ENCODE measurements around the gene SLC47A1.

SLC47A1 gene

DNA sequence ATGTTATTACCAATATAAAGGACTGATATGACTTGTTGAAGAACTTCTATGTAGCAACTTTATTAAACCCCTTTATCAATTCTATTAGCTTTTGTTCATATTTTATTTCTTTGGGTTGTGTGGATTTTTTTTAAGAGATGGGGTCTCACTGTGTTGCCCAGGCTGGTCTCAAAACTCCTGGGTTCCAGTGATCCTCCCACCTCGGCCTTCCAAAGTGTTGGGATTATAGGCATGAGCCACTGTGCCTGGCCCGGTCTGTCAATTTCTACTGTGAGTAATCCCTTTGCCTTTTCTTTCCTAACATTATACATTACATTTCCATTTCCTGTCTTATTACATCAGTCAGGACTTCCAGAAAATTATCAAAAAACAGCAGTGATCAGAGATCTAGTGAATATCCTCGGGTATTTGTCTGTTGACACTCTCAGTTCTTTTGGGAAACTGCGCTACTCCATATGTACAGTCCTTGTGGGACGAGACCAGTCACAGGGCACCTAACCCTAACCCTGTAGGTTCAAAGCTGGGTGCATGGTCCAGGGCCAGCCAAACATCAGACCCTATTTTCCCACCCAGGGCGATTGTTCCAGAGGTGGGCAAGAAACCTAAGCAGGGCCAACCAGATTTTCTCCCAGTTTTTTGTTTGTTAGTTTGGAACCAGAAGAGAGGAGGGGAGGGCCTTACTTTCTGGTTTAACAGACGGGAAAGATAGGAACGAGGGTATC, 1.7 kb upstream of the SLC47A1 start:
- Histone ChIP-seq H3K9me3 (ENCODE audit: control insufficient read depth, insufficient read depth, low read depth, low read length) (no peaks in the 10 kb centered on the region), H3K27ac (ENCODE audit: low read depth, low read length) (no peak overlapping the region), H3K4me1 (ENCODE audit: control insufficient read depth, insufficient read depth, low read length) (peaks cover 9% of the 10 kb centered on the region), H3K9ac (ENCODE audit: low read length) (no peak overlapping the region), H3K27me3 (ENCODE audit: control insufficient read depth, insufficient read depth, low read length) (peaks cover 38% of the 10 kb centered on the region), H3K4me3 (ENCODE audit: low read depth, low read length) (no peak overlapping the region), H3K36me3 (ENCODE audit: control insufficient read depth, insufficient read depth, low read length) (no peaks in the 10 kb centered on the region)

DNA sequence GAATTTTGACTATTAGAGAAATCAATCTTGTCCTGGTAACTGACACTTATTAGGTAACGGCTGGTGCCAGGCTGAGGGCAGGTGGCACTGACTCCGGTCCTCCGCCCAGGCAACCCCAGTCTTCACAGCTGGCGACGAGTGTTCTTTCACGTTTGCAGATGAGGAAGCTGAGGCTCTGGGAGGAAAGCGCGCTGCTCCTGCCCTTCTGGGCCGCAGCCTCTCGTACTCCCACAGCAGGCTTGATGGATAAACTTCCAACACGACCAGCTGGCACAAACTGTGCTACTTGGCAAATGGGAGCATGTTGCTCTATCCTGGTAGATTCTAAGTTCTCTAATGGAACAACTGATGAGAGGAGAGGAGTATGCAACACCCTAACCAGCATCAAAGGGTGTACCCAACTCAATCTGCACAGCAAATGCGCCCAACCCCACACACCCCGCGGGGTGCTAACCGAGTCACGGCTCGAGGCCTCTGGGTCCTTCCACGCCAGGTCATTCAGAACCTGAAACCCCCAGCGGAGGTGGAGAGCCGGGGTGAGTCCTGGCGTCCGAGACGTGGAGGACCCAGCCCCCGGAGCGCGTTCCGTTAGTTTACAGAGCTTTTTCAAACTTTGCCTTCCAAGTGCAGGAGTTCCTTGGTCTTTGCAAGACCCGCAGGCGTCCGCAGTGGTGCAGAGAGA, 477 bp upstream of the SLC47A1 start:
- peaks cover 38% of the 10 kb centered on the region for H3K27me3 ChIP-seq (ENCODE audit: control insufficient read depth, insufficient read depth, low read length)
- no peak overlapping the region for H3K27ac ChIP-seq (ENCODE audit: low read depth, low read length)
- H3K4me1 ChIP-seq (ENCODE audit: control insufficient read depth, insufficient read depth, low read length) = peaks cover 15% of the 10 kb centered on the region
- no peaks in the 10 kb centered on the region for H3K9me3 ChIP-seq (ENCODE audit: control insufficient read depth, insufficient read depth, low read depth, low read length)
- H3K36me3 ChIP-seq (ENCODE audit: control insufficient read depth, insufficient read depth, low read length) = no peaks in the 10 kb centered on the region
- no peak overlapping the region for H3K9ac ChIP-seq (ENCODE audit: low read length)
- peak overlapping the region; percentile 76 for H3K4me3 ChIP-seq (ENCODE audit: low read depth, low read length)

DNA sequence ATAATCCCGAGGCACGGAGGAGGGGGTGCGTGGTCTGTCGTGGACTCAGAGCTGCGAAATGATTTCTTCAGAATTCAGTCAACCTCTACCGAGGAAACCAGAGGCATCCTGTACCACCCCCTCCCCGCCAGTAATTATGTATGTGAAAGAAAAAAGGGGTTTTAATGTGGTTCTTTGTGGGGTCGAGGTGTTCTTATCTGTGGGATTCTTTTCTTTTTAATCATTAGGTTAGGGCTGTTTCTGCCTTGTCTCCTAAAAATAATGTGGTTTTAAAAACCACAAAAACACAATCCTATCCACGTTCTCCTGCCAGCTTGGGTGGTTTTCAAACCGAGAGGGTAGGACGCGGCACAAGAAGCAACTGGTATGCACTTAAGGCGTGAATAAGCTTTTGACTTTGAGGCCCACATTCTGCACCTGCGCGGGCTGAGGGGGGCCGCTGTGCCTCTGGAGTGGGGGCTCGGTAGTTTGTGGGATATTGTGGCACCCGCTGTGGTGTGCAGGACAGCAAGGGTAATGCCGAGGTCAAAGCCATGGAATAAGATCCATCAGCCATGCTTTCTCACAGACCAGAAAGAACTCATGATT, 1.0 kb downstream of the SLC47A1 start:
- Histone ChIP-seq H3K27me3 (ENCODE audit: control insufficient read depth, insufficient read depth, low read length) (peaks cover 38% of the 10 kb centered on the region), H3K4me3 (ENCODE audit: low read depth, low read length) (peak overlapping the region; percentile 76), H3K4me1 (ENCODE audit: control insufficient read depth, insufficient read depth, low read length) (peaks cover 21% of the 10 kb centered on the region), H3K36me3 (ENCODE audit: control insufficient read depth, insufficient read depth, low read length) (no peaks in the 10 kb centered on the region), H3K9me3 (ENCODE audit: control insufficient read depth, insufficient read depth, low read depth, low read length) (no peaks in the 10 kb centered on the region), H3K9ac (ENCODE audit: low read length) (no peak overlapping the region), H3K27ac (ENCODE audit: low read depth, low read length) (no peak overlapping the region)

DNA sequence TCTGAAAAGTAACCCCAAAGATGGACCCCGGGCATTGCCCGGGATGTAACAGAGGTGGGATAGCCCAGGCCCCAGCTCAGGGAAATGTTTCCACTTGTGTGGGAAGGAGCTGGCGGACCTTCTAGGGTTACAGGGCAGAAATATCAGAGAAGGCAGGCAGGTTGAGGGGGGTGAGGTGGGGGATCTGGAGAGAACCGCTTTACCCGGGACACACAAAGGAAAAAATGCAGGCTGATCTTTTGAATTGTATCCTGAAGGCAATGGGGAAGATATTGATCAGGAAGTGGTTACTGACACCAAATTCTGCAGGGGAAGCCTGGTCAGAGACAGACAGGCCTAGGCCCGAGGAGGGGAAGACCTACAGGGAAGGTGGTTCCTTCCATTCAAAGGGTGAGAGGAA, 3.5 kb downstream of the SLC47A1 start:
- no peak overlapping the region for H3K27ac ChIP-seq (ENCODE audit: low read depth, low read length)
- no peak overlapping the region for H3K9ac ChIP-seq (ENCODE audit: low read length)
- peaks cover 21% of the 10 kb centered on the region for H3K4me1 ChIP-seq (ENCODE audit: control insufficient read depth, insufficient read depth, low read length)
- no peaks in the 10 kb centered on the region for H3K9me3 ChIP-seq (ENCODE audit: control insufficient read depth, insufficient read depth, low read depth, low read length)
- H3K4me3 ChIP-seq (ENCODE audit: low read depth, low read length) = no peak overlapping the region
- no peaks in the 10 kb centered on the region for H3K36me3 ChIP-seq (ENCODE audit: control insufficient read depth, insufficient read depth, low read length)
- H3K27me3 ChIP-seq (ENCODE audit: control insufficient read depth, insufficient read depth, low read length) = peaks cover 32% of the 10 kb centered on the region

DNA sequence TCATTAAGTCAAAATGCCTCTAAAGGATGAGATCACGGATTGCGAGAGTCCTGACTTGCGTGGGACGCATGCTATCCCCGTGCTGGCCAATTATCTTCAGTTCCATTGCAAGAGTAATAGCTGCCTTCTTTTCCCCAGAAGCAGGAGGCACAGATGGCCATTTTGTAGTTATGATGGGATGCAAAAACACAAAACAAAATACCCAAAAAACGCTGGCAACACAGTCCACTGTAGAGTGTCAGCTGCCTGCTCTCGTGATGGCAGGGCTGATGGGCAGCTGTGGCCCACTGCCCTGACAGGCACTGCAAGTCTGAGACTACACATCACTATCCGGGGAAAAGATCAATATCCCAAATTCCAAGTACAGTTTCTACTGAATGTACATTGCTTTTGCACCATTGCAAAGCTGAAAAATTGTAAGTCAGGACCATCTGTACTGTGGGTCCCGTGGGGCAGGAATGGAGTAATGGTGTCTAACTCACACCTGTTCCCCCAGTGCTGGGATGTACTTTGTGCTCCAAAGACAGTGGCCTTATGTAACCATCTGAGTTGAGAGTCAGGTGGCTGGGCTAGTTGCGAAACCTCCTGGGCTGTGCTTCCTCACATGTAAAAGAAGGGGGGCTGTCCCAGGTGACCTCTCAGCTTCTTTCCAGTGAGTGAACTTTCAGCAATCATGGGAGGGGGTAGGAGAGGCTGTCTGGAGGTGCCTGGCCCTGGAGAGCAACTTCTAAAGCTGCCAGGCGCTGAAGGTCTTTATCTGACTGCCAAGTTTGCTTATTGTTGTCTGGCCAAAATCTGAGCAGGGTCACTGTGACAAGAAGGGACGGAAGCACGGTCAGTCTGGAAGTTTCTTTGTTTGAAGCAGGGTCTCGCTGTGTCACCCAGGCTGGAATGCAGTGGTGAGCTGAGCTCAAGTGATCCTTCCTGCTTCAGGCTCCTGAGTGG, 4.7 kb downstream of the SLC47A1 start:
- no peaks in the 10 kb centered on the region for H3K36me3 ChIP-seq (ENCODE audit: control insufficient read depth, insufficient read depth, low read length)
- H3K9ac ChIP-seq (ENCODE audit: low read length) = no peak overlapping the region
- no peak overlapping the region for H3K27ac ChIP-seq (ENCODE audit: low read depth, low read length)
- peaks cover 19% of the 10 kb centered on the region for H3K27me3 ChIP-seq (ENCODE audit: control insufficient read depth, insufficient read depth, low read length)
- H3K4me1 ChIP-seq (ENCODE audit: control insufficient read depth, insufficient read depth, low read length) = peaks cover 21% of the 10 kb centered on the region
- no peaks in the 10 kb centered on the region for H3K9me3 ChIP-seq (ENCODE audit: control insufficient read depth, insufficient read depth, low read depth, low read length)
- H3K4me3 ChIP-seq (ENCODE audit: low read depth, low read length) = no peak overlapping the region

DNA sequence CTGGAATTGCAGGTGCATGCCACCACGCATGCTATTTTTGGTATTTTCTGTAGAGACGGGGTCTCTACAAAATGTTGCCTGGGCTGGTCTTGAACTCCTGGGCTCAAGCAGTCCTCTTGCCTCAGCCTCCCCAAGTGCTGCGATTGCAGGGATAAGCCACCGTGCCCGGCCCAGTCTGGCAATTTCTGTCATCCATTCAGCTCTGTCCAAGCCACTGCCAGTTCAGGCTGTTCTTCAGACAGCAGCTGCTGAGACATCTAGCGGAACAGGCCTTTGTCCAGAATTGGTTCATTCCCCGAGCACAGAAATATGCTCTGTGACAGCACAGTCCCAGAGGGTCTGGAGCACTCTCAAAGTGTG, 5.4 kb downstream of the SLC47A1 start:
- Histone ChIP-seq H3K9me3 (ENCODE audit: control insufficient read depth, insufficient read depth, low read depth, low read length) (no peaks in the 10 kb centered on the region), H3K4me3 (ENCODE audit: low read depth, low read length) (no peak overlapping the region), H3K9ac (ENCODE audit: low read length) (no peak overlapping the region), H3K27ac (ENCODE audit: low read depth, low read length) (no peak overlapping the region), H3K27me3 (ENCODE audit: control insufficient read depth, insufficient read depth, low read length) (peaks cover 13% of the 10 kb centered on the region), H3K36me3 (ENCODE audit: control insufficient read depth, insufficient read depth, low read length) (no peaks in the 10 kb centered on the region), H3K4me1 (ENCODE audit: control insufficient read depth, insufficient read depth, low read length) (peaks cover 21% of the 10 kb centered on the region)

DNA sequence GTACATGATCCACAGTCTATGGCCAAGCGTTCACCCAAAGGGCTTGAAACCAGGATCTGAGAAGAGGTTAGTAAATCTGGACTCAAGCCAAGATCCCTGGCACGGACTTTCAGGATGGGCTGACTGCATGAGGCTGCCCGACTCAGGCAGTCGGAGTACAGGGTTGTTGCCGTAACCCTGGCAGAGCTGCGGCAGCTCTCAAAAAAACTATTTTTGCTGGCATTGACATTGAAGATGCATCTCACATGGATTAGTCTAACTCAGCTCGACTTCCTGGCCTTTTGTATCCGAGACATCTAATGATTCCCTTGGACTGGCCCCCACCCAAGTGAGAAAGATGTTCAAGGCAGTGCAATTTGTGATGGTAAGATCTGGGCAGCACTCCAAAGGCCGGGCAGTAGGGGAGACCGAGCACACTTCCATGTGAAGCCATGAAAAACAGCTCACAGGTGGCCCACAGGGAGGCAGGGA, 6.2 kb downstream of the SLC47A1 start:
- no peak overlapping the region for H3K27ac ChIP-seq (ENCODE audit: low read depth, low read length)
- H3K27me3 ChIP-seq (ENCODE audit: control insufficient read depth, insufficient read depth, low read length) = peaks cover 4% of the 10 kb centered on the region
- H3K9ac ChIP-seq (ENCODE audit: low read length) = no peak overlapping the region
- no peaks in the 10 kb centered on the region for H3K9me3 ChIP-seq (ENCODE audit: control insufficient read depth, insufficient read depth, low read depth, low read length)
- H3K4me3 ChIP-seq (ENCODE audit: low read depth, low read length) = no peak overlapping the region
- H3K36me3 ChIP-seq (ENCODE audit: control insufficient read depth, insufficient read depth, low read length) = no peaks in the 10 kb centered on the region
- peaks cover 16% of the 10 kb centered on the region for H3K4me1 ChIP-seq (ENCODE audit: control insufficient read depth, insufficient read depth, low read length)

DNA sequence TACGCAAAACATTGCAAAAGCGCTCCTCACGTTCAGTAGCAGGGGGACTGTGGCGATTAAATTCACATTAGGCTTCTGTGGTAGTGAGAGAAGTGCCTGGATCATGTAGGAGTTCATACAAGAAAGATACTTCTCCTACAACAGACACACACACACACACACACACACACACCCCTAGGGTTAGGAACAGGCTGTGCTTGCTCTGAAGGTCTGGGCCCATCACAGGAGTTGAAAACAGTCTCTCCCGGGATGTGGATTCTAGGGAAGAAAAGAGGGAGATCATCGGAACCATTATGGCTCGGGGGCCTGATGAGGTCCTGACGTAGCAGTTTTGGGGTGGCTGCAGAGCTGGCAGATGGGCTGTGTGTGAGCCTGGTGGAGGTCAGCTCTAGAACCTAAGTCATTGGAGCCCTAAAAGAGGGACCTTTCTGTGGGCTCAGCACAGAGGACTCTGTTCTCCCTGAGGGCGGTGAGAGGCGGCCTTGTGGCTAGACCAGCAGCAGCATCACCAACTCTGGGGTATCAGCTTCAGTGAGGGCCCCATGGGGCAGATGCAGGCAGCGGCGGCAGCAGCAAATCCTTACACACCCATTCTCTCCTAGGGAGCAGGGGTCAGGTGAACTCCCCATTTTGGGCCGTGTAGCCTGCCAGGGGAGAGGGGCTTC, 7.2 kb downstream of the SLC47A1 start:
- H3K36me3 ChIP-seq (ENCODE audit: control insufficient read depth, insufficient read depth, low read length) = no peaks in the 10 kb centered on the region
- peaks cover 15% of the 10 kb centered on the region for H3K4me1 ChIP-seq (ENCODE audit: control insufficient read depth, insufficient read depth, low read length)
- no peak overlapping the region for H3K4me3 ChIP-seq (ENCODE audit: low read depth, low read length)
- H3K9me3 ChIP-seq (ENCODE audit: control insufficient read depth, insufficient read depth, low read depth, low read length) = no peaks in the 10 kb centered on the region
- H3K9ac ChIP-seq (ENCODE audit: low read length) = no peak overlapping the region
- no peak overlapping the region for H3K27ac ChIP-seq (ENCODE audit: low read depth, low read length)
- no peaks in the 10 kb centered on the region for H3K27me3 ChIP-seq (ENCODE audit: control insufficient read depth, insufficient read depth, low read length)

DNA sequence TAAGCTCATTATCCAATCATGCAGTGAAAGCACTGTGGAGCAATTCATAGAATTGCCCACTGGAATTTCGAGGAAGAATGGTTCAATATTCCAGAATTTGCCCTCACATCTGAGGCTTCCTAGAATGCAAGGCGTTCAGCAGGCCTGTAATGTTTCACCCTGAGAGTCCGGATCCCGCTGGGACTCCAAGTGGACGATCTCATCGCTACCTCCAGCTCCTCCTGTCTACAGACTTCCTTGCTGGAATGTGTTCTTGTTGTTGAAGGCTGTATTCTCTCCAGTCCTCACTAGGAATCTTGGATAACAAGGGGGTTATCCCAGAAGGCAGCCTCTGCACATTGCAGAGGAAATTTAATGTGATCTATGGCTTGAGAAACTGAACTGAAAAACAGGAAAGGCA, 7.8 kb downstream of the SLC47A1 start:
- no peak overlapping the region for H3K9ac ChIP-seq (ENCODE audit: low read length)
- no peaks in the 10 kb centered on the region for H3K9me3 ChIP-seq (ENCODE audit: control insufficient read depth, insufficient read depth, low read depth, low read length)
- H3K4me1 ChIP-seq (ENCODE audit: control insufficient read depth, insufficient read depth, low read length) = peaks cover 18% of the 10 kb centered on the region
- H3K27me3 ChIP-seq (ENCODE audit: control insufficient read depth, insufficient read depth, low read length) = no peaks in the 10 kb centered on the region
- H3K27ac ChIP-seq (ENCODE audit: low read depth, low read length) = no peak overlapping the region
- H3K36me3 ChIP-seq (ENCODE audit: control insufficient read depth, insufficient read depth, low read length) = no peaks in the 10 kb centered on the region
- no peak overlapping the region for H3K4me3 ChIP-seq (ENCODE audit: low read depth, low read length)

DNA sequence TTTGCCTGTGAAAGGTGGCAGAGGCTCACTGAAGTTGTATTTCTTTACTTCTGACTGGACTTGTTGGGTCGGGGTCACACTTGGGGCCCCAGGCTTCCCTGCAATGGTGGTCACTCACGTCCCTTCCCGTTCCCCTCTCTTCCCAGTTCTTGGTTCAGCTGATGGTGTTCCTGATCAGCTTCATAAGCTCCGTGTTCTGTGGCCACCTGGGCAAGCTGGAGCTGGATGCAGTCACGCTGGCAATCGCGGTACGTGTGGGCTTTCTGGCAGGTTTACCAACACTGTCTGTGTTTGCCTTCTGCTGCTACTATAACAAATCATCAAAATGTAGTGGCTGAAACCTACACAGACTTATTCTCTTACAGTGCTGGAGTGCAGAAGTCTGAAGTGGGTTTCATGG, 8.6 kb downstream of the SLC47A1 start:
- no peak overlapping the region for H3K9ac ChIP-seq (ENCODE audit: low read length)
- H3K27ac ChIP-seq (ENCODE audit: low read depth, low read length) = no peak overlapping the region
- H3K4me3 ChIP-seq (ENCODE audit: low read depth, low read length) = no peak overlapping the region
- H3K36me3 ChIP-seq (ENCODE audit: control insufficient read depth, insufficient read depth, low read length) = no peaks in the 10 kb centered on the region
- no peaks in the 10 kb centered on the region for H3K27me3 ChIP-seq (ENCODE audit: control insufficient read depth, insufficient read depth, low read length)
- H3K4me1 ChIP-seq (ENCODE audit: control insufficient read depth, insufficient read depth, low read length) = peaks cover 14% of the 10 kb centered on the region
- H3K9me3 ChIP-seq (ENCODE audit: control insufficient read depth, insufficient read depth, low read depth, low read length) = no peaks in the 10 kb centered on the region

All from HUES6 (cell line).